OCI-M1 (cell line): ENCODE data around the gene CDH4.

Experiments used
- DNase-seq: peaks from one replicate; lab custom pipeline; 2025; lab: John Stamatoyannopoulos, UW

The CDH4 gene

GRCh38 chr20:61917474-61918145, 665.5 kb downstream of the CDH4 start:
- DNase-seq = no peak

- no peak for DNase-seq
These were observed 666.5 kb downstream of the CDH4 start for GRCh38 chr20:61918548-61918947.

GRCh38 chr20:61919239-61919638, 667.2 kb downstream of the CDH4 start:
- no peak for DNase-seq

DNA sequence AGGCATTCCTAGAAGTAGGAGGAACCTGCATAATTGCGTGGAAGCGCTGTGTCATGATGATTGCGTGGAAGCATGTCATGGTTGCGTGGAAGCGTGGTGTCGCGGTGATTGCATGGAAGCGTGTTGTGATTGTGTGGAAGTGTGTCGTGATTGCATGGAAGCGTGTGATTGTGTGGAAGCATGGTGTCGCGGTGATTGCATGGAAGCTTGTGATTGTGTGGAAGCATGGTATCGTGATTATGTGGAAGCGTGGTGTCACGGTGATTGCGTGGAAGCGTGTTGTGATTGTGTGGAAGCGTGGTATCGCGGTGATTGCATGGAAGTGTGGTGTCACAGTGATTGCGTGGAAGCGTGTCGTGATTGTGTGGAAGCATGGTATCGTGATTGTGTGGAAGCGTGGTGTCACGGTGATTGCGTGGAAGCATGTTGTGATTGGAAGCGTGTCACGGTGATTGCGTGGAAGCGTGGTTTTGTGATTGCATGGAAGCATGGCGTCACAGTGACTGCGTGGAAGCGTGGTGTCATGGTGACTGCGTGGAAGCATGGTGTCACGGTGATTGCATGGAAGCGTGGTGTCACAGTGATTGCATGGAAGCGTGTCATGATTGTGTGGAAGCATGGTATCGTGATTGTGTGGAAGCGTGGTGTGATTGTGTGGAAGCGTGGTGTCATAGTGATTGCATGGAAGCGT, 667.8 kb downstream of the CDH4 start:
- DNase-seq = no peak

DNA sequence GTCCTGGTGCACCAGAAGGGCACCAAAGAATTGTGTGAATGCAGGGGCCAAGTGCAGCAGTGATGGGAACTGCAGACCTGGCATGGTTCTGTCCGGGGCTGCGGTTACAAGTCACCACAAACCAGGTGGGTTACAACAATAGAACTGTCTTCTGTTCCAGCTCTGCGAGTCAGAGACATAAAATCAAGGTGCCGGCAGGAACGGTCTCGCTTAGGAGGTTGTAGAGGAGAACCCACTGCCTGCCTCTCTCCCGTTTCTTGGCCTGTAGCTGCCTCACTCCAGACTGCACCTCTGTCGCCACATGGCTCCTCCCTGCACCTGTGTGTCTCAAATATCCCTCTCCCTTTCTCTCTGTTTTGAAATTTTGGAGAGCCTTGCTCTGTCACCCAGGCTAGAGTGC, 670.4 kb downstream of the CDH4 start:
- DNase-seq = no peak

GRCh38 chr20:61922936-61923335, 670.9 kb downstream of the CDH4 start:
- no peak for DNase-seq

DNA sequence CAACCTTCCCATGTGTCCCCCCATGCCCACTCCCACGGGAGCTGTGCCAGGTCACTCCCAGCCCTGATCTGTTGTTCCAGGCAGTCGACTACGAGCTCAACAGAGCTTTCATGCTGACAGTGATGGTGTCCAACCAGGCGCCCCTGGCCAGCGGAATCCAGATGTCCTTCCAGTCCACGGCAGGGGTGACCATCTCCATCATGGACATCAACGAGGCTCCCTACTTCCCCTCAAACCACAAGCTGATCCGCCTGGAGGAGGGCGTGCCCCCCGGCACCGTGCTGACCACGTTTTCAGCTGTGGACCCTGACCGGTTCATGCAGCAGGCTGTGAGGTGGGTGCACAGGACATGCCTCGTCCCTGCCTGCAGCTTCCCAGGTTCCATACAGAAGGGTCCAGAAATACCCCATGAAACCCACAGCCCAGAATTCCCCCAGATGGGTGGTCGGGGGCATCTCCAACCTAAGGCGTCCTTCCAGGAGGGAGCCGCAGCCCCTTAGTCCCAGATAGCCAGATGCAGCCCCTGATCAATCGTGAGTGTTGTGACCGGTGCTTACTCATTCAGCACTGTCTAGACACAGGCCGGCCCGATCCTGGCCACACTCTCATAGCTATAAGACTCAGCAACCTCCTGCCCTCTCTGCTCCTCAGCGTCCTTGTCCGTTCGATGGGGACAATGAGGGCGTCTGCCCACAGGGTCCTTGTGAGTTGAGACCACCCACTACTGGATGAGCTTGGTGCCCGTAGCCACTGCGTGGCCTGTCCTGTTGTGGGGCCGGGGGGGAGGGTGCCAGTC, 671.5 kb downstream of the CDH4 start:
- no peak for DNase-seq

- no peak for DNase-seq
These were observed 672.3 kb downstream of the CDH4 start for GRCh38 chr20:61924211-61924857.

GRCh38 chr20:61924858-61925554, 672.9 kb downstream of the CDH4 start:
- DNase-seq = no peak

GRCh38 chr20:61925555-61926252, 673.6 kb downstream of the CDH4 start:
- no peak for DNase-seq

DNA sequence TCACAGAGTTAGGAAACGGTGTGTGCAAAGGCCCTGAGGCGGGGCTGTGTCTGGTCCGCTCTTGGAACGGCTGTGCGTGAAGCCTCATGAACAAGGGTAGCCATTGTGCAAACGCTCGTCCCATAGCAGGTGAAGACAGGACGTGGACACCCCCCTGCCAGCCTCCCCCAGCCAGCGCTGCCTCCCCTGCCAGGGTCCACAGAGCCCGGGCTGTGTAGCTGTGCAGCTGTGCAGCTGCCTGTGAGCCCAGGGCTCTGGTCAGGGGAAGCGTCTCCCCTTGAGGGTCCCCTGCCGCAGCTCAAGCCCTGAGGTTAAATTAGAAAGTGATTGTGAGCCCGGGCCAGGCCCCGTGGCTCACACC, 674.2 kb downstream of the CDH4 start:
- no peak for DNase-seq

- DNase-seq = no peak
These were observed 674.7 kb downstream of the CDH4 start for GRCh38 chr20:61926796-61927192.

- no peak for DNase-seq
These were observed 675.2 kb downstream of the CDH4 start for GRCh38 chr20:61927193-61927825.

- no peak for DNase-seq
These were observed 675.9 kb downstream of the CDH4 start for GRCh38 chr20:61927826-61928541.

GRCh38 chr20:61929561-61929960, 677.5 kb downstream of the CDH4 start:
- no peak for DNase-seq

GRCh38 chr20:61929971-61930666, 678.1 kb downstream of the CDH4 start:
- DNase-seq = no peak

GRCh38 chr20:61930776-61931475, 678.9 kb downstream of the CDH4 start:
- no peak for DNase-seq

GRCh38 chr20:61931476-61932198, 679.6 kb downstream of the CDH4 start:
- no peak for DNase-seq
